SK-N-SH treated with all-trans-retinoic acid at 6 μM for 48 hours (cell line): ENCODE results near the gene SHOC1.

Experiments
- ATAC-seq: fragments of 200-7000 bp; cut with Tn5 transposase; 3 replicates; pipeline ENCODE4 v1.9.1; 2020; ENCODE audit warnings: mild to moderate bottlenecking, moderate library complexity
- BACH2 ChIP-seq: fragments of 250-450 bp; sonication (Bioruptor Pico); IDR thresholded peaks from 2 replicates; pipeline ENCODE4 v1.9.0; 2021; ENCODE audit warnings: mild to moderate bottlenecking, borderline replicate concordance
- CREB5 ChIP-seq: fragments of 250-450 bp; sonication (Bioruptor Pico); IDR thresholded peaks from 2 replicates; pipeline ENCODE4 v1.5.1; 2020; ENCODE audit warnings: low read depth, mild to moderate bottlenecking, moderate library complexity
- CSDC2 ChIP-seq: fragments of 250-450 bp; sonication (Bioruptor Pico); IDR thresholded peaks from 2 replicates; pipeline ENCODE4 v1.5.0; 2020; ENCODE audit warnings: mild to moderate bottlenecking, moderate library complexity
- CSRNP3 ChIP-seq: fragments of 250-450 bp; sonication (Bioruptor Pico); IDR thresholded peaks from 2 replicates; pipeline ENCODE4 v1.5.1; 2021; ENCODE audit warnings: mild to moderate bottlenecking, moderate library complexity
- ESRRG ChIP-seq: fragments of 250-450 bp; sonication (Bioruptor Pico); IDR thresholded peaks from 2 replicates; pipeline ENCODE4 v1.6.1; 2021; ENCODE audit warnings: mild to moderate bottlenecking
- PATZ1 ChIP-seq: fragments of 250-450 bp; sonication (Bioruptor Pico); IDR thresholded peaks from 2 replicates; pipeline ENCODE4 v1.8.0; 2020; ENCODE audit warnings: mild to moderate bottlenecking, moderate library complexity, borderline replicate concordance
- POU6F1 ChIP-seq: fragments of 250-450 bp; sonication (Bioruptor Pico); IDR thresholded peaks from 2 replicates; pipeline ENCODE4 v1.8.0; 2021; ENCODE audit warnings: low read depth, mild to moderate bottlenecking, moderate library complexity, borderline replicate concordance
- PPARA ChIP-seq: fragments of 250-450 bp; sonication (Bioruptor Pico); IDR thresholded peaks from 2 replicates; pipeline ENCODE4 v1.5.0; 2020; ENCODE audit warnings: mild to moderate bottlenecking, borderline replicate concordance
- RARB ChIP-seq: fragments of 250-450 bp; sonication (Bioruptor Pico); IDR thresholded peaks from 2 replicates; pipeline ENCODE4 v1.8.0; 2021; ENCODE audit warnings: mild to moderate bottlenecking, moderate library complexity
- SNAI2 ChIP-seq: fragments of 250-450 bp; sonication (Bioruptor Pico); IDR thresholded peaks from 2 replicates; pipeline ENCODE4 v1.5.0; 2020; ENCODE audit warnings: mild to moderate bottlenecking, moderate library complexity
- TSHZ2 ChIP-seq: fragments of 250-450 bp; sonication (Bioruptor Pico); IDR thresholded peaks from 2 replicates; pipeline ENCODE4 v1.5.0; 2020; ENCODE audit warnings: mild to moderate bottlenecking, moderate library complexity
- ZFP30 ChIP-seq: fragments of 450-650 bp; formaldehyde crosslinking; IDR thresholded peaks from 2 replicates; pipeline ENCODE4 v1.5.0; 2022; ENCODE audit warnings: mild to moderate bottlenecking, moderate library complexity
- ZNF565 ChIP-seq: fragments of 450-650 bp; formaldehyde crosslinking; conservative IDR thresholded peaks from 2 replicates; pipeline ENCODE4 v1.5.0; 2020; ENCODE audit warnings: low read depth, mild to moderate bottlenecking, moderate library complexity
- ZNF8 ChIP-seq: fragments of 450-650 bp; formaldehyde crosslinking; IDR thresholded peaks from 2 replicates; pipeline ENCODE4 v1.5.0; 2020; ENCODE audit warnings: mild to moderate bottlenecking, moderate library complexity

SHOC1 gene

GRCh38 chr9:111815285-111816070 lies 20.7 kb upstream of the SHOC1 start:
- TF ChIP-seq PATZ1, result no peak
- no peak for TF ChIP-seq TSHZ2 (CRISPR knock-in tag)
- no peak for TF ChIP-seq CSDC2 (CRISPR knock-in tag)
- TF ChIP-seq CSRNP3 (CRISPR knock-in tag), result no peak
- no peak for TF ChIP-seq POU6F1 (CRISPR knock-in tag)
- ATAC-seq, result no peak

GRCh38 chr9:111812337-111812736 lies 17.6 kb upstream of the SHOC1 start:
- no peak for ATAC-seq
- no peak for TF ChIP-seq CREB5 (CRISPR knock-in tag)
- TF ChIP-seq PATZ1, result no peak
- no peak for TF ChIP-seq ESRRG (CRISPR knock-in tag)
- TF ChIP-seq ZNF565 (CRISPR knock-in tag), result no peak
- TF ChIP-seq PPARA (CRISPR knock-in tag), result no peak
- no peak for TF ChIP-seq RARB
- no peak for TF ChIP-seq BACH2
- TF ChIP-seq TSHZ2 (CRISPR knock-in tag), result no peak
- no peak for TF ChIP-seq SNAI2 (CRISPR knock-in tag)
- no peak for TF ChIP-seq ZFP30 (CRISPR knock-in tag)
- no peak for TF ChIP-seq ZNF8 (CRISPR knock-in tag)
